IgD-negative memory B cell (primary cell): ENCODE measurements around the gene SPDYE2. TPM values are rescaled to one million over a fixed set of nuclear protein-coding genes. Genes with fewer than 3 reads are reported as not detected.
A peak's percentile ranks its signal among the peaks of the same experiment; 100 is the strongest.
"Not testable (repeated sequence)": the region's sequence is repeated elsewhere in the genome, so short reads cannot be mapped to it uniquely, and the experiment has no call there.

Experiments
- H3K27ac Mint-ChIP-seq, 3 donors: one replicate each; pipeline ENCODE4 v1.8.0; 2020 to 2022; ENCODE audit warnings: mild to moderate bottlenecking in 3 of 3, mixed read lengths in 3 of 3, moderate library complexity in 1 of 3
- H3K27me3 Mint-ChIP-seq: one replicate; pipeline ENCODE4 v1.8.0; 2021; ENCODE audit warnings: mixed read lengths
- H3K36me3 Mint-ChIP-seq: one replicate; pipeline ENCODE4 v1.8.0; 2020; ENCODE audit warnings: mild to moderate bottlenecking, mixed read lengths
- H3K4me1 Mint-ChIP-seq, 3 donors: one replicate each; pipeline ENCODE4 v1.8.0; 2020 to 2022; ENCODE audit warnings: mixed read lengths in 3 of 3, mild to moderate bottlenecking in 1 of 3
- H3K4me3 Mint-ChIP-seq, 4 donors: one replicate each; pipeline ENCODE4 v1.8.0; 2020 to 2022; ENCODE audit warnings: mild to moderate bottlenecking in 4 of 4, mixed read lengths in 4 of 4, moderate library complexity in 3 of 4
- H3K9me3 Mint-ChIP-seq, 3 donors: one replicate each; pipeline ENCODE4 v1.8.0; 2020 to 2021; ENCODE audit warnings: mixed read lengths in 3 of 3, mild to moderate bottlenecking in 1 of 3
- polyA plus RNA-seq: library from polyadenylated mRNA; unstranded; fragments of 300-500 nt; fragmentation: Illumina TruSeq; gene quantifications from one replicate; pipeline ENCODE4 v1.2.3, GENCODE V29; 2021

The SPDYE2 gene
- polyA plus RNA-seq, 1 donor from 2014 or later, result 1.2 TPM

DNA sequence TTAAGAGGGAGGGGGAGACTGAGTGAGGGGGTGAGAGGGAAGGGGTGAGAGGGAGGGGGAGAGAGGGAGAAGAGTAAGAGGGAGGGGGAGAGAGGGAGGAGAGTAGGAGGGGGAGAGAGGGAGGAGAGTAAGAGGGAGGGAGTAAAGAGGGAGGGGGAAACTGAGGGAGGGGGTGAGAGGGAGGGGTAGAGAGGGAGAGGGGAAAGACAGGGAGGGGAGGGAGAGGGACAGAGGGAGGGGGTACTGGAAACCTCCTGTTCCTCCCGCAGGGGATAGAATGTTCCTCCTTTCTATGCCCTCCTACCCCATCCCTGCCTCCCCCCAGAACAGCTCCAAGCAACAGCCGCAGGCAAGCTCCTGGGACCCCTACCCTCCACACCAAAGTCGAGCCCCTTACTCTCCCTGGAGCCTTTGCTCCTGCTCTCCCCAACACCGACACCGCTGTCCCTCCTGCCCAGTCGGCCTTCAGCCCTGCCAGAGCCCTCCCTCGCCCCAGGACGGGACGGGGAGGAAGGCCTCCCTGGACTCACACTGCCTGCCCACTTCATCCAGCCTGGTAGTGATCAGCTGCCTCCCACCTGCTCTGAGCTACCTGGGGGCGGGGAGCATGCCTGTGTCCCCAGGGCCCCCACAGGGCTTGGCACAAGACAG, 60.8 kb downstream of the SPDYE2 start:
- H3K36me3 Mint-ChIP-seq, H3K9me3 Mint-ChIP-seq, H3K27ac Mint-ChIP-seq, H3K4me1 Mint-ChIP-seq, H3K27me3 Mint-ChIP-seq: not testable (repeated sequence)
- peak overlapping the region in 1 of 4 donors; percentile 25 for H3K4me3 Mint-ChIP-seq

Other genes with a start within 250 kb of the SPDYE2 start
- 0.36 TPM for gene SPDYE6, start 194.8 kb upstream of the SPDYE2 start, polyA plus RNA-seq
- gene PRKRIP1, start 154.9 kb upstream of the SPDYE2 start, polyA plus RNA-seq, result 35.1 TPM
- 290 TPM for gene ORAI2, start 117.7 kb upstream of the SPDYE2 start, polyA plus RNA-seq
- 18.1 TPM for gene ALKBH4, start 86.4 kb upstream of the SPDYE2 start, polyA plus RNA-seq
- gene LRWD1, start 86.2 kb upstream of the SPDYE2 start, polyA plus RNA-seq, result 13.4 TPM
- gene POLR2J, start 72.3 kb upstream of the SPDYE2 start, polyA plus RNA-seq, result 111 TPM
- 7.4 TPM for gene RASA4B, start 33.4 kb upstream of the SPDYE2 start, polyA plus RNA-seq
- 3.9 TPM for gene UPK3BL2, start 7.5 kb upstream of the SPDYE2 start, polyA plus RNA-seq
- 44.1 TPM for gene POLR2J3, start 21.4 kb downstream of the SPDYE2 start, polyA plus RNA-seq
- 20.1 TPM for gene RASA4, start 65.5 kb downstream of the SPDYE2 start, polyA plus RNA-seq
- 32.3 TPM for gene UPK3BL1, start 91.6 kb downstream of the SPDYE2 start, polyA plus RNA-seq
- not detected for gene SPDYE2B, start 99.1 kb downstream of the SPDYE2 start, polyA plus RNA-seq
- gene POLR2J2, start 120.4 kb downstream of the SPDYE2 start, polyA plus RNA-seq, result 3.3 TPM
- 3.1 TPM for gene FAM185A, start 197.8 kb downstream of the SPDYE2 start, polyA plus RNA-seq